Left lung (tissue), 10 donors: Measurements from ENCODE around the gene RBM11. TPM values are rescaled to one million over a fixed set of nuclear protein-coding genes. Genes with fewer than 3 reads are reported as not detected.

Source experiments
- ATAC-seq: fragments of 200-7000 bp; cut with Tn5 transposase; one replicate; pipeline ENCODE4 v1.9.1; 2020; ENCODE audit warnings: moderate library complexity
- DNase-seq, 4 donors: peaks; one replicate each; pipeline ENCODE4 v3.0.0-alpha.2; 2013 to 2020
- H3K27ac ChIP-seq, 2 donors: fragments of 200-600 bp; sonication (generic) in 1 of 2; one replicate each; pipeline versions ENCODE4 v1.5.0 to v1.8.0; 2020 to 2021
- H3K27me3 ChIP-seq, 2 donors: fragments of 200-600 bp; sonication (generic) in 1 of 2; one replicate each; pipeline versions ENCODE4 v1.5.0 to v1.8.0; 2020 to 2021
- H3K36me3 ChIP-seq, 2 donors: fragments of 200-600 bp; sonication (generic) in 1 of 2; one replicate each; pipeline versions ENCODE4 v1.5.0 to v1.8.0; 2020 to 2021
- H3K4me1 ChIP-seq, 2 donors: fragments of 200-600 bp; one replicate each; pipeline ENCODE4 v1.8.0; 2021
- H3K4me3 ChIP-seq, 2 donors: fragments of 200-600 bp; sonication (generic) in 1 of 2; one replicate each; pipeline versions ENCODE4 v1.5.0 to v1.8.0; 2020 to 2021; ENCODE audit warnings: mild to moderate bottlenecking in 1 of 2
- H3K9me3 ChIP-seq, 2 donors: fragments of 200-600 bp; sonication (generic) in 1 of 2; one replicate each; pipeline versions ENCODE4 v1.5.0 to v1.8.0; 2020 to 2021
- CTCF ChIP-seq, 2 donors: fragments of 200-600 bp; sonication (generic) in 1 of 2; IDR thresholded peaks; one replicate each; pipeline versions ENCODE4 v1.5.0 to v1.8.0; 2021; ENCODE audit warnings: antibody characterized with exemption in 2 of 2
- intact Hi-C, 2 donors: fragments of 100-400 bp; cut with DNase I; formaldehyde crosslinking; loops; one replicate each; pipeline versions ENCODE4 v1.11.2 to v1.14.2; 2022
- polyA plus RNA-seq, 6 donors: library from polyadenylated mRNA; unstranded; fragments of 120-200 nt; gene quantifications; one replicate each; pipeline ENCODE4 v1.2.1, GENCODE V29; 2013; ENCODE audit not compliant: insufficient read length in 6 of 6
- total RNA-seq, 2 donors: library from RNA; stranded (reverse); fragmentation: NEBNext Ultra II Directional; extraction: Animal tissue kit (Norgen Biotek cat#: 25700); gene quantifications; one replicate each; pipeline ENCODE4 v1.2.1, GENCODE V29; 2021
- donor health status: DM: no; HTN: yes; CAD: no.
- donor health status: DM: no; HTN: no; CAD: no.

The RBM11 gene
- total and polyA plus RNA-seq, 8 donors, result 1.4 to 5.3 (median 4.4) TPM

- no peaks in the 10 kb centered on the region for H3K36me3 ChIP-seq
- no peak overlapping the region for H3K4me3 ChIP-seq
- DNase-seq, result no peak
- no peak for TF ChIP-seq CTCF (IDR thresholded peaks at IDR 0.05)
- ATAC-seq, result no peak
- H3K27ac ChIP-seq, result no peak overlapping the region
- H3K9me3 ChIP-seq, result no peaks in the 10 kb centered on the region
- H3K4me1 ChIP-seq, result no peaks in the 10 kb centered on the region
- intact Hi-C loops, result no loop called here
- H3K27me3 ChIP-seq, result peaks cover 0 to 17% of the 10 kb centered on the region in 2 donors
Measured at GRCh38 chr21:14271641-14272040, 55.7 kb downstream of the RBM11 start.

DNA sequence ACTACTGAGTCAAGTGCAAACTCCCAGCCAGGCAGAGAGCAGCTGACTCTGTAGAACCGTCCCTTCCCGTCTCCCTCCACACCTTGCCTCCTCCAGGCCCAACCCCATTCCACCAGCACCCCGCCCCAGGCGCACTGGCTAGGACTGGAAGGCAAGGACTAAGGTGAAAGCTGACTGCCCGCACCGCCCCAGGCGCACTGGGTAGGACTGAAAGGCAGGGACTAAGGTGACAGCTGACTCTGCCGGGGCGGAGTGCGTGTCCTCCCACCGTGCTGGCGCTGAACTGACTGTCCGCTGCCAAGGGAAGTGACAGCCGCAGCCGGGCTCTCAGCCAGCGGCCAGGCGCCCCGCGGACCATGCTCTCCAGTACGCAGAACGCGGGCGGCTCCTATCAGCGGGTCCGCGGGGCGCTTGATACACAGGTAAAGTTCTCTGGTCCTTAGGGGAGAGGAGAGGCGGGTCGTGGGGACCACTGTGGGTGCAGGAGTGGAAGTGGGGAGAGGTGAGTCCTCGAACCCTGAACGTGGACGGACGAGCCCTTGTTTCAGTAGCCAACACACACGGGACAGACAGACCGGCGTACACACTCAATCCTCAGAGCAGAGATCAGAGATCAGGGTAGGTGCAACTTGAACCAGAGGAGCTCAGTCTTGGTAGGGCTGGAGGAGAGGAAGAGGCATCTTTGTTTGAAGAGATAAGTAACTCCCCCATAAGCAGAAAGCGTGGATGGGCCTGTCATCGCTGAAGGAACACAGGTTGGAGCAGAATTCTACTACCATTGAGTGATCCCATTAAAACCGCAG is 58.0 kb downstream of the RBM11 start:
- H3K9me3 ChIP-seq, result no peaks in the 10 kb centered on the region
- ATAC-seq (peak; percentile 94), DNase-seq (peak in 3 of 4 donors; percentile 27 to 92 (median 85))
- peak overlapping the region; percentile 28 to 30 for H3K4me3 ChIP-seq
- no peak for TF ChIP-seq CTCF (IDR thresholded peaks at IDR 0.05)
- no peaks in the 10 kb centered on the region for H3K36me3 ChIP-seq
- intact Hi-C loops, result no loop called here
- peak overlapping the region; percentile 33 to 48 for H3K27ac ChIP-seq
- H3K4me1 ChIP-seq, result no peaks in the 10 kb centered on the region
- peaks cover 0 to 17% of the 10 kb centered on the region in 2 donors for H3K27me3 ChIP-seq

- Histone ChIP-seq H3K4me1 (no peaks in the 10 kb centered on the region), H3K27me3 (peaks cover 0 to 17% of the 10 kb centered on the region in 2 donors), H3K4me3 (no peak overlapping the region), H3K27ac (peak overlapping the region in 1 of 2 donors; percentile 11), H3K9me3 (no peaks in the 10 kb centered on the region), H3K36me3 (no peaks in the 10 kb centered on the region)
- no peak for DNase-seq
- intact Hi-C loops, result no loop called here
- peak; percentile 60 for ATAC-seq
- TF ChIP-seq CTCF (IDR thresholded peaks at IDR 0.05), result no peak
Measured at GRCh38 chr21:14275702-14276205, 59.8 kb downstream of the RBM11 start.

Other genes starting within 250 kb of the RBM11 start
- not detected for gene LIPI, start 5.2 kb upstream of the RBM11 start, total RNA-seq
- gene LIPI, start 5.2 kb upstream of the RBM11 start, polyA plus RNA-seq, result under 1 TPM; 0.30 to 0.90 (median 0.69) TPM
- gene HSPA13, start 167.0 kb downstream of the RBM11 start, total RNA-seq, result 10 to 100 TPM; 25.4 to 37.3 TPM
- gene HSPA13, start 167.0 kb downstream of the RBM11 start, polyA plus RNA-seq, result 10 to 100 TPM; 37.0 to 41.1 (median 40.3) TPM